ENCODE data around the gene ACVRL1. TPM values are rescaled to one million over a fixed set of nuclear protein-coding genes. Genes with fewer than 3 reads are reported as not detected.
A peak's percentile ranks its signal among the peaks of the same experiment; 100 is the strongest.
"Not testable (repeated sequence)": the region's sequence is repeated elsewhere in the genome, so short reads cannot be mapped to it uniquely, and the experiment has no call there.

Gene ACVRL1
- total RNA-seq, 4 donors from 2014 or later: 31.2 to 43.4 (median 39.0) TPM

DNA sequence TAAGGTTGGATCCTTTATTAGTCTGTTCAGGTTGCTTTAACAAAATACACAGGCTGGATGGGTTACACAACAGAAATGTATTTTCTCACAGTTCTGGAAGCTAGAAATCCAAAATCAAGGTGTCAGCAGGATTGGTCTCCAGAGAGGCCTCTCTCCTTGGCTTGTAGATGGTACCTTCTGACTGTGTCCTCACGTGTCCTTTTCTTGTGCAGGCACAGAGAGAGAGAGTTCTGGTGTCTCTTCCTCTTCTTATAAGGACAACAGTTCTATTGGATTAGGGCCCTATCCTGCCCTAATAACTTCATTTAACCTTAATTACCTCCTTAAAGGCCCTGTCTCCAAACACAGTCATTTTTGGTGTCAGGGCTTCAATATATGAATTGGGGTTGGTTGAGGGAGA lies 24.0 kb upstream of the ACVRL1 start:
- 94% methylated on average over 1 of the region's 1 CpG for WGBS
- H3K9me3 ChIP-seq: no peaks in the 10 kb centered on the region
- H3K4me3 ChIP-seq: no peak overlapping the region
- TF ChIP-seq POLR2AphosphoS5 (IDR thresholded peaks at IDR 0.05) (no peak), POLR2A (IDR thresholded peaks at IDR 0.05) (no peak), EP300 (IDR thresholded peaks at IDR 0.05) (no peak), CTCF (IDR thresholded peaks at IDR 0.05) (no peak)
- H3K27ac ChIP-seq: no peak overlapping the region
- no peaks in the 10 kb centered on the region for H3K36me3 ChIP-seq
- DNase-seq (ENCODE audit: low spot score in 2 of 2): peak in 1 of 2 donors; percentile 1
- H3K4me1 ChIP-seq: peaks cover 15% of the 10 kb centered on the region
- H3K27me3 ChIP-seq: no peaks in the 10 kb centered on the region

DNA sequence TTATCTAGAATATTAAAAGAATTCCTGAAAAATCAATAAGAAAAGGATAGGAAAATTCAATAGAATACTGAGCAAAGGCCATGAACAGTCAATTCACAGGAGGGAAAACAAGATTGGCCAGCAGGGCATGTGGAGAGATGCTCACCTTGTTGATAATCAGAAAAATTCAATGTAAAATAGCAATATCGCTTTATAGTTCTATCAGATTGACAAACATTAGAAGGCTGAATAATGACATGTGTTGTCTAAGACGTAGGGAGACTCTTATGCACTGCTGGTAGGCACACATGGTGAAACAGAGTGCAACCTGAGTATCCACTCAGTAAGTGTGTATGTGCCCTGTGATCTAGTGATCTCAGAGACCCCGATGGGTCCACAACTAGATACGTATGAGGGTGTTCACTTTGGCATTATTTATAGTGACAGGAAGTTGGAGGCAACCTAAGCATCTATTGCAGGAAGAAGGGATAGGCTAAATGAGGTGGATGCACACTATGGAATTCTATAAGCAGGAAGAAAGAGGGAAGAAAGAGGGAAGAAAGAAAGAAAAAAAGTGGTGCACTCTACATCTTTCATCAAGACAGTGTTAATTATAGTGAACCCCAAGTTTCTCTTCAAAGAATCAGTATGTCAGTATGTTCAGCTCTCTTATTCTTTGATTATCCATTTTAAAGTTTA lies 23.2 kb upstream of the ACVRL1 start:
- no peak for TF ChIP-seq CTCF (IDR thresholded peaks at IDR 0.05)
- no peak for TF ChIP-seq POLR2A (IDR thresholded peaks at IDR 0.05)
- no peak for TF ChIP-seq EP300 (IDR thresholded peaks at IDR 0.05)
- no peak for TF ChIP-seq POLR2AphosphoS5 (IDR thresholded peaks at IDR 0.05)
- DNase-seq (ENCODE audit: low spot score in 2 of 2): peak in 1 of 2 donors; percentile 9
- Histone ChIP-seq H3K9me3 (no peaks in the 10 kb centered on the region), H3K27me3 (no peaks in the 10 kb centered on the region), H3K36me3 (no peaks in the 10 kb centered on the region), H3K4me3 (no peak overlapping the region), H3K4me1 (peaks cover 15% of the 10 kb centered on the region), H3K27ac (no peak overlapping the region)
- WGBS: 87% methylated on average over 4 of the region's 4 CpGs

- DNase-seq (ENCODE audit: low spot score in 2 of 2): peak; percentile 47 to 63
- 86% methylated on average over 11 of the region's 11 CpGs for WGBS
- TF ChIP-seq CTCF (IDR thresholded peaks at IDR 0.05) (no peak), POLR2A (IDR thresholded peaks at IDR 0.05) (no peak), EP300 (IDR thresholded peaks at IDR 0.05) (no peak), POLR2AphosphoS5 (IDR thresholded peaks at IDR 0.05) (no peak)
- H3K27me3 ChIP-seq: no peaks in the 10 kb centered on the region
- H3K9me3 ChIP-seq: no peaks in the 10 kb centered on the region
- H3K4me3 ChIP-seq: no peak overlapping the region
- H3K4me1 ChIP-seq: peaks cover 15% of the 10 kb centered on the region
- no peaks in the 10 kb centered on the region for H3K36me3 ChIP-seq
- no peak overlapping the region for H3K27ac ChIP-seq
These were observed 22.6 kb upstream of the ACVRL1 start for GRCh38 chr12:51884676-51885229.

DNA sequence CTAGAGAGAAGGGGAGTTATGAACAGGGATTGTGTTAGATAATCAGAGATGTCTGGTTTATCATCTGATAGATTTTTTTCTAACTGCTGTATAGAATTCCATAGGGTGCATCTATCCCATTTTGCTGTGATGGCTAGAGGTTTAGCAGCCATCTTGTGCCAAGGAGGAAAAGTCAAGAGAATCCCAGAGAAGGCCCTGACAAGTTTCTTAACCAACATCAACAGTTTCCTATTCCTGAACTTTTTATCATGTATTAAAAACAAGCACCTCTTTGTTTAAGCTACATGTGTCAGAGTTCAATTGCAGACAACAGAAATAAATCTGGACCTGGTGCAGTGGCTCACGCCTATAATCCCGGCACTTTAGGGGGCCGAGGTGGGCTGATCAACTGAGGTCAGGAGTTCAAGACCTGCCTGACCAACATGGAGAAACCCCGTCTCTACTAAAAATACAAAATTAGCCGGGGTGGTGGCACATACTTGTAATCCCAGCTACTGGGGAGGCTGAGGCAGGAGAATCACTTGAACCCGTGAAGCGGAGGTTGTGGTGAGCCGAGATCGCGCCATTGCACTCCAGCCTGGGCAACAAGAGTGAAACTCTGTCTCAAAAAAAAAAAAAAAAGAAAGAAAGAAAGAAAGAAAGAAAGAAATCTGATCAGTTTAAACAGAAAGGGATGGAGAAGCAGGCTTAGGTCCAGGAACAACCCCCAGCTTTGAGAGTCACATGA lies 21.8 kb upstream of the ACVRL1 start:
- H3K27ac ChIP-seq, H3K27me3 ChIP-seq, H3K36me3 ChIP-seq, H3K9me3 ChIP-seq, H3K4me3 ChIP-seq: not testable (repeated sequence)
- WGBS: 81% methylated on average over 10 of the region's 10 CpGs
- peak; percentile 48 to 54 for DNase-seq (ENCODE audit: low spot score in 2 of 2)
- H3K4me1 ChIP-seq: peaks cover 15% of the 10 kb centered on the region

DNA sequence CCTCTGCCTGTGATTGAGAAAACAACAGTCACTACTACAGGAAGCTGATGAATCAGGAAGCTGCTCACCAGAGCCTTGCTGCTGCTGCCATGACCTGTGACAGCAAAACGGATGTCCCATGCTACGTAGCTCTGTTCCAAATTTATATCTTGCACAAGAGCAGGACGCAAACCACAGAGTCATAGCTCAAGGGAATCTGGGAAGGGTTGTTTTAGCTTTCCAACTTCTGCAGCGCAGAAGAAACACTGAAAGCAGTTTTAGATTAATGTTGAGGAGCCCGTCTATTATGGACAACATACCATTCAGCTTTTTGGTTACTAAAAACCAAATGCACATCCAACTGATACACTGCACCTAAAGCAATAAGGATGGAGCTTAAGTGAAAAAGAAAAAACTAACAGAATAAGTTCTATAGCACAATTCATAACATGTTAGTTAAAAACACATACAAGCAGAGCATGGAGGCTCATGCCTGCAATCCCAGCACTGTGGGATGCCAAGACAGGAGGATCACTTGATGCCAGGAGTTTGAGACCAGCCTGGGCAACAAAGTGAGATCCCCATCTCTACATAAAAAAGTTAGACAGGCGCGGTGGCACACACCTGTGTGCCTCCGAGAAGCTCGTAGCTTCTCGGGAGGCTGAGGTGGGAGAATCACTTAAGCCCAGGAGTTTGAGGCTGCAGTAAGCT lies 21.1 kb upstream of the ACVRL1 start:
- Histone ChIP-seq H3K4me1 (peaks cover 15% of the 10 kb centered on the region), H3K4me3 (no peak overlapping the region), H3K9me3 (no peaks in the 10 kb centered on the region), H3K36me3 (no peaks in the 10 kb centered on the region), H3K27me3 (no peaks in the 10 kb centered on the region), H3K27ac (peak overlapping the region; percentile 20)
- DNase-seq (ENCODE audit: low spot score in 2 of 2): peak; percentile 86 to 89
- 55% methylated on average over 10 of the region's 10 CpGs for whole genome bisulfite sequencing
- TF ChIP-seq CTCF (IDR thresholded peaks at IDR 0.05) (no peak), POLR2A (IDR thresholded peaks at IDR 0.05) (no peak), EP300 (IDR thresholded peaks at IDR 0.05) (no peak), POLR2AphosphoS5 (IDR thresholded peaks at IDR 0.05) (peak; percentile 73 to 92 (median 86))

Measured in suprapubic skin (tissue), 4 donors.